Activated T-helper 1 cell treated with anti-CD3 and anti-CD28 coated beads, Interleukin-2, amount 50 U/mL, for 16 hours (primary cell): ENCODE measurements around the gene TMEM271.
A peak's percentile ranks its signal among the peaks of the same experiment; 100 is the strongest.
"Not testable (repeated sequence)": the region's sequence is repeated elsewhere in the genome, so short reads cannot be mapped to it uniquely, and the experiment has no call there.

Experiments used
- DNase-seq, 2 donors: peaks; one replicate each; pipeline ENCODE4 v3.0.0-alpha.2; 2020; ENCODE audit warnings: low read depth in 1 of 2, low spot score in 1 of 2

The TMEM271 gene

DNA sequence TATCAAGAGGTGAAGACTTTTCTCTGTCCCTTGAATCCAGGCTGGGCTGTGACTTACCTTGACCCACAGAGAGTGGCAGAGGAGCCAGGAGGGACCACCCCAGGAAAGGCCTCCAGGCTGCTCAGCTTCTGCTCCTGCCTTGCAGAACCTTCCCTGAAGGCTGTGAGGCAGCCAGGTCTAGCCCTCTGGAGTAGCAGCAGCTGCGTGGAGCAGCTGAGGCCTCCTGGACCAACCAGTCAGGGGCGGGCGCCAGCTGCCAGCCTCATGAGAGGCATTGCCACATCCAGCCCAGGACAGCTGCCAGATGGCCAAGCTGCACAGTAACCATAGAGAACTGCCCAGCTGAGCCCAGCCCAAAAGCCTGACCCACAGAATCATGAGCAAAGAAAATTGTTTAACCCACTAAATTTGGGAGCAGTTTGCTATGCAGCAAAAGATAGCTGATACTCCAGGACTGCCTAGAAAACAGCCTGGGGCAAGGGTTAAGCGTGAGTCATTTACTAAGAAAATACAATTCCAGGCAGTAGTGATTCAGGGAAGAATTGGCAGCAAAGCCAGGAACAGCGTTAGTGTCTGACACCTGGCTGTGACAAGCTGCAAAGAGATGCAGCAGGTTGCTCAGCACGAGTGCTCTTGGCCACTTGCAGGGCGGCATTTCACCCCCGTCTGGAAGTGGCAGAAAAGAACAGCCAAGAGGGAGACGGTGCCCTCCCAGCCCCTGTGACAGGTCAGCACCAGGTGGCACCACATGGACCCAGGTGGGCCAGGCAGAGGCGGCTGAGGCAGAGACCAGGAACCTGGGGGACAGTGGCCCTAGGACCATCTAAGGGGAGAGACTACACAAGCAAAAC lies 34.5 kb upstream of the TMEM271 start:
- DNase-seq = no peak

- no peak for DNase-seq
Observed at GRCh38 chr4:609400-610050, 33.4 kb upstream of the TMEM271 start.

DNA sequence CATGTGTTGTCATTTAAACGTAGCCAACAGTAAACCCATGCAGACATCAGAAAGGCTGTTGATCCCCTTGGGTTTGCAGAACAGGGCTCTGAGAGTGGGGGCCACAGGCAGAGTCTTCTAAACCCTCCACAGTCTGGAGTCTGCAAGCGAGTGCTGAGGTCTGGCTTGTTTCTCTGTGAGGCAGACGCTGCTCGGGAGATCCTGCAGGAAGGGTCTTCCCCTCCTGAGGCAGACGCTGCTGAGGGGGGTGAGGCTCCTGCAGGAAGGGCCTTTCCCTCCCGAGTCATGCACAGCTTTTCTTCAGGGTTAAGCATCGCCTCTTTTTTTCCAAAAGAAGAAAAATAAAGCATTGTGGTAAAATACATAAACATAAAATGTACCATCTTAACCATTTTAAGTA lies 32.1 kb upstream of the TMEM271 start:
- DNase-seq = no peak

DNA sequence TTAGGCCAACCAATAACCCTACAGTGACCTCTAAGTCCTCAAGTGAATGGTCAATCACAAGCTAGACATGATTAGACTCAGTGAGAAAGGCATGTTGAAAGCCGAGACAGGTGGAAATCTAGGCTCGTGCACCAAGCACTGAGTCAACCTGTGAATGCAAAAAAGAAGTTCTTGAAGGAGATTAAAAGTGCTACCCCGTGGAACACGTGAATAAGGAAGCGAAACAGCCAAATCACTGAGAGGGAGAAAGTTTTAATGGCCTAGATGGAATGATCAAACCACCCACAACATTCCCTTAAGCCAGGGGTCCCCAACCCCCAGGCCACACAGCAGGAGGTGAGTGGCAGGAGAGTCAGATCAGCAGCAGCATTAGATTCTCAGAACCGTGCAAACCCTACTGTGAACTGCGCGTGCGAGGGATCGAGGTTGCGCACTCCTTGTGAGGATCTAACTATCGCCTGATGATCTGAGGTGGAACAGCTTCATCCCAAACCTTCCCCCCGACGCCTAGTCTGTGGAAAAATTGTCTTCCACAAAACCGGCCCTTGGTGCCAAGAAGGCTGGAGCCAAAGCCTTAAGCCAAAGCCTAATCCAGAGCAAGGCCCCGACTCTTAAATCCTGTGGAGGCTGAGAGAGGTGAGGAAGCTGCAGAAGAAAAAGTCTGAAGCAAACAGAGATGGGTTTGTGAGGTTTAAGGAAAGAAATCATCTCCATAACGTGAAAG lies 29.8 kb upstream of the TMEM271 start:
- DNase-seq = no peak

- no peak for DNase-seq
Observed at GRCh38 chr4:604131-604530, 28.0 kb upstream of the TMEM271 start.

GRCh38 chr4:602559-602942 lies 26.5 kb upstream of the TMEM271 start:
- peak in 1 of 2 donors; percentile 19 for DNase-seq

DNA sequence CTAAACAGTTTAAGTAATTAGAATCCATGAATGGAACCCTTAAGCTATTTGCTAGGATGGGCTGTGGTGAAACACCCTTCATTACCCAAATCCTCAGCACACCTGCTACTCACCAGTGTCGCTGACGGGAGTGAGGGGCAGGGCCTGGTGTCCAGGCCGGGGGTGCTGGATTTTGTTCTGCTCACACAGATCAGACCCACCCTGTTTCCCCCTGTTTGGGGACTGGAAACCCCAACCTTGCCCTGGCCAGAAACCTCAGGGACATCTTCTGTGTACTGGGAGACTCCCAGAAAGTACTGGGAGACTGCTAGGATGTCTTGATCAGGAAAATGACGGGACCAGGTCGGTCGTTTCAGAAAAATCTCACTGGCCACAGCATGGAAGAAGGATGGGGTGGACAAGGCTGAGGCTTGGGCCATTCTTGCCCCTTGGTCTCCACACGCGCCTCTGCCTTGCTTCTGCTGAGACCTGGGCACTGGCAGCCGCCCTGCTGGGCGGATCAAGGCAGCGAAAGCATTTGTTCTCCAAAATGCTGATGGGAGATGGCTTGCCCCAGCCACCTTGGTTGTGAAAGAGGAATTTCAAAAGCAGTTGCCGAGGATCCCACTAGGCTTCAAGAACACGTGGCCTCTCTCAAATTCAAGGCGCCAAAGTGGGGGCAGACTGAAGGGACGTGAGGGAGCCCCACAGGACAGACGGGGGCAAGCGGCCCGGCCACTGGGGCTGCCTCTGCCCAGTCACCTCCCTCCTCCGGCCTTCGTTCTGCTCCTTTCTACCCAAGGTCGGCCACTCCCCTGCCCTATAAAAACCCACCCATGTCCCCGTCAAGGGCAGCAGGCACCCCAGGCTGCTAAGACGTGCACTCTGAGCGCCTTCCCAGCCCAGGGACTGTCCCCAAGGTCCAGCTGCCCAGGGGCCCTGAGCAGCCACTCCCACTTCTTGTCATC lies 25.8 kb upstream of the TMEM271 start:
- no peak for DNase-seq

GRCh38 chr4:600850-601515 lies 24.9 kb upstream of the TMEM271 start:
- DNase-seq = no peak

DNA sequence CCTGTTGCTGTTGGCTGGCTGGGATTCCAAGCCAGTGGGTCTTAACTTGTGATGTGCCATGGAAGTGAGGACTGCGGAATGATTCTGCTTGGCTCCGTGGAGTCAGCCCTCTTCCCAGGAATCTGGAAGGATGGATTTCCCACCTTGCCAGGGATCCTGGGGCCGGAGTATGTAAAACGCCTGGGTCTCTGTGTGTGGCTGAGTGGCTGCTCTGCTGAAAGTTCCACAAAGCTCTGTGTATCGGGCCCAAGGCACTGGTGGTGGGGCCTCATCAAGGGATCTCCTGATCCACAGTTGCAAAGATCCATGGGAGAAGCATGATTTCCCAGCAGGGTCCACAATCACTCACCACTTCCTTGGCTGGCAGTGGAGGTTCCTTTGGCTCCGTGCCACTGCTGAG lies 24.1 kb upstream of the TMEM271 start:
- DNase-seq = no peak

DNA sequence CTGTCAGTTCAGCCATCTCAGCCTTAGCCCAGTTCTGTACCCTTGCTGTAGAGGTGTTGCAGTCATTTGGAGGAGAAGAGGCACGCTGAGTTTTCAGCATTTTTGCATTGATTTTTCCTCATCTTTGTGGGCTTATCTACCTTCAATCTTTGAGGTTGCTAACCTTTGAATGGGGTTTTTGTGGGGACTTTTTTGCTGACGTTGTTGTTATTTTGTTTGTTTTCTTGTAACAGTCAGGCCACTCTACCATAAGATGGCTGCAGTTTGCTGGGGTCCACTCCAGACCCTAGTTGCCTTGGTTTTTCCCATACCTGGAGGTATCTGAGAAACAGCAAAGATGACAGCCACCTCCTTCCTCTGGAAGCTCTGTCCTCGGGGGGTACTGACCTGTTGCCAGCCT lies 22.8 kb upstream of the TMEM271 start:
- DNase-seq = no peak

DNA sequence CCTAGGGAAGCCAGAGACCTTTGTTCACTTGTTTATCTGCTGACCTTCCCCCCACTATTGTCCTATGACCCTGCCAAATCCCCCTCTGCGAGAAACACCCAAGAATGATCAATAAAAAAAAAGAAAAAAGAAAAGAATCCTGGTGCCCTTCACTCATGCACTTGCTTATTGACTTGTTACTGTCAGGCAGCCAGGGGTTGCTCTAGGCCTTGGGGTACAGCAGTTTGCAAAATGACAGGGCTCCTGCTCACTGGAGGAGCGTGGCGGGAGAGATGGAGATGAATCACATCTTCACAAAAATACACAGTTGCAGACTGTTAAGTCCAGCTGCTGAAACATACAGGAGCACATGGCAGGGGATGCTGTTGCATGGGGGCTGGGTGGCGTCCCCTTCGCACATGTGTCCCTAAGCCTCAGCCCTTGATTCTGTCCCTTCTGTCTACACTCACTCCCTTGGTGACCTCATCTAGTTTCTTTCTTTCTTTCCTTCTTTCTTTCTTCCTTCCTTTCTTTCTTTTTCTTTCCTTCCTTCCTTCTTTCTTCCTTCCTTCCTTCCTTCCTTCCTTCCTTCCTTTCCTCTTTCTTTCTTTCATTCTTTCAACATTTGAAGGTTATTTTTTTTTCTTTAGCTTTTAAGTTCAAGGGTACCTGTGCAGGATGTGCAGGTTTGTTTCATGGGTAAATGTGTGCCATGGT lies 16.9 kb upstream of the TMEM271 start:
- no peak for DNase-seq

GRCh38 chr4:592178-592577 lies 16.1 kb upstream of the TMEM271 start:
- DNase-seq = not testable (repeated sequence)

DNA sequence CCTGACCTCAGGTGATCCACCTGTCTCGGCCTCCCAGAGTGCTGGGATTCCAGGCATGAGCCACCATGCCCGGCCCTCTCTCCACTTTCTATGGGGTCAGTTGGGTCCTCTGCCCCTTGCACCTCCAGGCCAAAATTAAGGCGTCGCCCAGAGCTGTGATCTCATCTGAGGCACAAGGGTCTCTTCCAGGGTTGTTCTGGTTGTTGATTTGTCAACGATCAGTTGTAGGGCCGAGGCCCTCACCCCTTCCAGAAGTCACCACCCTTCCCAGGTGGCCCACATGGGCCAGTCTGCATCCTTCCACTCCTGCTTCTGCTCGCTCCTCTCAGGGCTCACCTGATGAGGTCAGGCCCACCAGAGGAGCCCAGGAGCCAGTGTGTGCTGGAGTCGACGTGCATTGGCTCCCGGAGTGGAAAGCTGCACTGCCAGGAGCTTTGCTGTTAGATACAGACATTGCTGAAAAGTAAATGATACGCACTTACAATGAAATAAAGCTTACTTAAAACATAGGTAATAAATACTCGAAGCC lies 14.3 kb upstream of the TMEM271 start:
- no peak for DNase-seq

DNA sequence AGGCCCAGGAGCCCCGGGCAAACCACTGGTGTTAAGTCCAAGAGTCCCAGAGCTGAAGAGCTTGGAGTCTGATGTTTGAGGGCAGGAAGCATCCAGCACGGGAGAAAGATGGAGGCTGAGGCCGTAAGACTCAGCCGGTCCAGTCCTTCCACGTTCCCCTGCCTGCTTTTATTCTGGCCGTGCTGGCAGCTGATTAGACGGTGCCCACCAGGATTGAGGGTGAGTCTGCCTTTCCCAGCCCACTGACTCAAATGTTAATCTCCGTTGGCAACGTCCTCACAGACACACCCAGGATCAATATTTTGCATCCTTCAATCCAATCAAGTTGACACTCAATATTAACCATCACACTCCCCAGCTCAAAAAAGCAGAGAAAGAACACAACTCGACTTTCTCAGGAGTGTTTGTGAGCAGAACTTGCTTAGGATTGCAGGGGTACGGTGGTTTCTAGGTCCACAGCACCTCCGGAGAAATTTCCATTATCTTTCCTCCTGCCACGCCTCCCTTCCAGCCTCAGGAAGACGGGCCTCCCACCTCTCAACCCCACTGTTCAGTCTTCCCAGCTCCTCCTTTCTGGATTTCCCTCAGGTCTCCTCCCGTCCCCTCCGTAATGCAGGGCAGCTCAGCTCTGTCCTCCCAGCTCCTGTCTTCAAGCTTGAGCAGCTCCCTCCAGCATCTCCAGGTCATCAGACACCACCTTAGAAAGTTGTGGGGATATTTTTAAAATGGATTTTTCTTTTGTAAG lies 13.3 kb upstream of the TMEM271 start:
- no peak for DNase-seq

DNA sequence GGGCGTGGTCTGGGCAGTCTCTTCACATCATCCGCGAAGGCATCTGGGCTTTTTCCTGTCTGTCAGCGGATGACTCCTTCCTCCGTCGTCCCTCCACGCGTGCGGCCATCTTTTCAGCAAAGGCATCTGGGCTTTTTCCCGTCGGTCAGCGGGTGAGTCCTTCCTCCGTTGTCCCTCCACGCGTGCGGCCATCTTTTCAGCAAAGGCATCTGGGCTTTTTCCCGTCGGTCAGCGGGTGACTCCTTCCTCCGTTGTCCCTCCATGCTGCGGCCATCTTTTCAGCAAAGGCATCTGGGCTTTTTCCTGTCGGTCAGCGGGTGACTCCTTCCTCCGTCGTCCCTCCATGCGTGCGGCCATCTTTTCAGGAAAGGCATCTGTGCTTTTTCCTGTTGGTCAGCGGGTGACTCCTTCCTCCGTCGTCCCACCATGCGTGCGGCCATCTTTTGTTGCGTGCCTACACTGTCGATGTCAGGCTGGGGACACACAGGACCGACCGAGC lies 12.3 kb upstream of the TMEM271 start:
- no peak for DNase-seq

DNA sequence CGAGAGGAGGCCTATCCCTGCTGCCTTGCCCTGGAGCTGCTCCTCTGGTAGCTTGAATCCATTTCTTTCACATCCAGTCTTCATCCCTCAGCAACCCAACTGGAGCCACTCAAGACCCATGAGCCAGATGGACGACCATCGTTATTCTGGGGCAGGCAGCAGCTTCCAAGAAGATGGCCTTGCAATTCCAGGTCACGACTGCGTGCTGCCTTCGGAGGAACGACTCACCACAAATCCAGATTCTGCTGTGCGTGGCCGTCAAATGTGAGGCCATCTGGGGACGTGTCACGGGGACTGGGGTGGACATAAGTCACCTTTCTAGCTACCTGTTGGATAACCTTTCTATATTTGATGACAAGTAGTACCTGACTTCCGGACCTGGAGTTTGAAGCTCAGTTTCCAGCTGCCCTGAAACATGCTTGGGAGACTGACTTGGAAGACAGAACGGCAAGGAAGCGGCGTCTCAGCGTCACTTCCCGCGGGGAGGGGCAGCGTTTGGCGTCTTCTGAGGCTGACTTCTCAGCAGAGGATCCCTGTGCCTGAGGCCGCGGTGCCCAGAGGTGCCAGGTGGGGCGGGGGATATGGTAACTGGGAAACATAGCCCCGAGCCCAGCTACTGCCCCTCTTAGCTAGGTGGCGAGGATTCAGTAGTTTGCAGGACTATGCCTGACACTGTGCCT lies 11.7 kb upstream of the TMEM271 start:
- DNase-seq = no peak

GRCh38 chr4:583820-584219 lies 7.7 kb upstream of the TMEM271 start:
- DNase-seq = no peak

- DNase-seq = no peak
Observed at GRCh38 chr4:581753-582361, 5.8 kb upstream of the TMEM271 start.
